SK-N-SH (cell line): ENCODE data around the gene LRRIQ1. TPM values are rescaled to one million over a fixed set of nuclear protein-coding genes. Genes with fewer than 3 reads are reported as not detected.

Source experiments
- CTCF ChIA-PET: fragments of 300-600, 350-600 bp; formaldehyde crosslinking; extraction: SDS; loops from one replicate; lab custom pipeline; 2021; lab: Yijun Ruan, JAX
- POLR2A ChIA-PET: fragments of 350-600 bp; sonication (Branson Sonifier 250); formaldehyde crosslinking; extraction: SDS; loops from one replicate; lab custom pipeline; 2020; ENCODE audit warnings: antibody characterized with exemption, inconsistent platforms; lab: Yijun Ruan, JAX
- DNase-seq: peaks from one replicate; pipeline ENCODE4 v3.0.0; 2012
- H2AFZ ChIP-seq: fragments of 200-600 bp; sonication (generic); 2 replicates; pipeline ENCODE4 v1.8.1; 2016; ENCODE audit warnings: antibody characterized with exemption, mild to moderate bottlenecking, low read depth
- H3F3A ChIP-seq: fragments of 200-600 bp; sonication (generic); replicated peaks from 2 replicates; pipeline ENCODE3; 2016; ENCODE audit warnings: antibody characterized with exemption, mild to moderate bottlenecking; ENCODE audit not compliant: insufficient read depth
- H3K27ac ChIP-seq, 2 experiments: fragments of 200-500 bp in 1 of 2; fragments of 200-600 bp in 1 of 2; sonication (Bioruptor generic) in 1 of 2; sonication (generic), shearing (Covaris generic) in 1 of 2; 2 replicates each; pipeline versions ENCODE4 v1.5.1 to v1.6.1; 2014 to 2016; ENCODE audit warnings: low read depth in 2 of 2, inconsistent platforms in 1 of 2, low read length in 1 of 2, mild to moderate bottlenecking in 1 of 2, mixed read lengths in 1 of 2
- H3K27me3 ChIP-seq: fragments of 200-600 bp; sonication (generic), shearing (Covaris generic); 2 replicates; pipeline ENCODE4 v1.6.1; 2016; ENCODE audit warnings: mixed run types; ENCODE audit not compliant: insufficient read depth
- H3K36me3 ChIP-seq, 2 experiments: fragments of 200-500 bp in 1 of 2; fragments of 200-600 bp in 1 of 2; sonication (Bioruptor generic) in 1 of 2; sonication (generic) in 1 of 2; replicated peaks in 1 of 2; 2 replicates each; pipeline versions ENCODE3 to v1.5.1; 2014 to 2016; ENCODE audit warnings: low read length in 1 of 2, mild to moderate bottlenecking in 1 of 2; ENCODE audit not compliant: insufficient read depth in 2 of 2, control insufficient read depth in 1 of 2
- H3K4me1 ChIP-seq, 2 experiments: fragments of 200-500 bp in 1 of 2; fragments of 200-600 bp in 1 of 2; sonication (Bioruptor generic) in 1 of 2; sonication (generic), shearing (Covaris generic) in 1 of 2; 2 replicates each; pipeline versions ENCODE4 v1.5.1 to v1.6.1; 2014 to 2016; ENCODE audit warnings: low read depth in 1 of 2, low read length in 1 of 2, mixed run types in 1 of 2; ENCODE audit not compliant: insufficient read depth in 2 of 2, control insufficient read depth in 1 of 2
- H3K4me2 ChIP-seq: fragments of 200-600 bp; sonication (generic), shearing (Covaris generic); 2 replicates; pipeline ENCODE4 v1.6.1; 2017; ENCODE audit warnings: mixed run types
- H3K4me3 ChIP-seq, 2 experiments: fragments of 200-500 bp in 1 of 2; fragments of 200-600 bp in 1 of 2; sonication (Bioruptor generic) in 1 of 2; sonication (generic), shearing (Covaris generic) in 1 of 2; 2 replicates each; pipeline versions ENCODE4 v1.5.1 to v1.8.1; 2014 to 2016; ENCODE audit warnings: low read depth in 2 of 2, inconsistent platforms in 1 of 2, low read length in 1 of 2, mild to moderate bottlenecking in 1 of 2, mixed read lengths in 1 of 2, moderate library complexity in 1 of 2
- H3K79me2 ChIP-seq: fragments of 200-600 bp; sonication (generic); 2 replicates; pipeline ENCODE4 v1.8.1; 2017; ENCODE audit warnings: mild to moderate bottlenecking; ENCODE audit not compliant: insufficient read depth
- H3K9ac ChIP-seq: fragments of 200-600 bp; sonication (generic); 2 replicates; pipeline ENCODE4 v1.6.1; 2017; ENCODE audit warnings: mixed run types
- H3K9me2 ChIP-seq: fragments of 200-600 bp; sonication (generic); 2 replicates; pipeline ENCODE4 v1.6.1; 2017; ENCODE audit warnings: mixed run types
- H3K9me3 ChIP-seq: fragments of 200-600 bp; sonication (generic); 2 replicates; pipeline ENCODE4 v1.6.1; 2017; ENCODE audit warnings: mixed run types, mild to moderate bottlenecking, moderate library complexity
- H4K20me1 ChIP-seq: fragments of 200-600 bp; sonication (generic); 2 replicates; pipeline ENCODE4 v1.6.1; 2017; ENCODE audit warnings: mild to moderate bottlenecking, mixed run types; ENCODE audit not compliant: insufficient read depth
- CTCF ChIP-seq: fragments of 200-600 bp; sonication (generic); IDR thresholded peaks from 2 replicates; pipeline ENCODE4 v1.6.1; 2017; ENCODE audit warnings: antibody characterized with exemption, mild to moderate bottlenecking, moderate library complexity
- ELF1 ChIP-seq: IDR thresholded peaks from 2 replicates; pipeline ENCODE4 v1.4.0; 2012
- FOSL2 ChIP-seq: IDR thresholded peaks from 2 replicates; pipeline ENCODE4 v1.4.0; 2012; ENCODE audit warnings: low read depth, mild to moderate bottlenecking, moderate library complexity, borderline replicate concordance
- JUND ChIP-seq: IDR thresholded peaks from 2 replicates; pipeline ENCODE4 v1.4.0; 2012
- MEF2A ChIP-seq: IDR thresholded peaks from 2 replicates; pipeline ENCODE4 v1.4.0; 2012; ENCODE audit warnings: low read depth, borderline replicate concordance
- MXI1 ChIP-seq: IDR thresholded peaks from 2 replicates; pipeline ENCODE4 v1.6.1; 2012; ENCODE audit warnings: mild to moderate bottlenecking, low read depth, low read length, improper control_type of control experiment
- NFIC ChIP-seq: IDR thresholded peaks from 2 replicates; pipeline ENCODE4 v1.4.0; 2012; ENCODE audit warnings: borderline replicate concordance
- NRF1 ChIP-seq: IDR thresholded peaks from 2 replicates; pipeline ENCODE4 v1.6.1; 2012; ENCODE audit warnings: low read depth, mild to moderate bottlenecking, low read length
- PBX3 ChIP-seq: IDR thresholded peaks from 2 replicates; pipeline ENCODE4; 2012
- POLR2AphosphoS5 ChIP-seq: IDR thresholded peaks from 2 replicates; pipeline ENCODE4 v1.6.1; 2012; ENCODE audit warnings: low read depth, low read length
- RCOR1 ChIP-seq: fragments of 150-350 bp; IDR thresholded peaks from 2 replicates; pipeline ENCODE4 v1.6.1; 2017; ENCODE audit warnings: antibody characterized with exemption, low read length
- RXRA ChIP-seq: IDR thresholded peaks from 2 replicates; pipeline ENCODE4 v1.4.0; 2012; ENCODE audit warnings: low read depth, mild to moderate bottlenecking, borderline replicate concordance
- SIN3A ChIP-seq: IDR thresholded peaks from 2 replicates; pipeline ENCODE4 v1.6.1; 2012; ENCODE audit warnings: low read depth, mild to moderate bottlenecking, low read length, moderate library complexity, borderline replicate concordance
- TAF1 ChIP-seq: IDR thresholded peaks from 2 replicates; pipeline ENCODE4 v1.6.1; 2012; ENCODE audit warnings: low read depth, mild to moderate bottlenecking, low read length, moderate library complexity, borderline replicate concordance
- TCF12 ChIP-seq: IDR thresholded peaks from 2 replicates; pipeline ENCODE4 v1.4.0; 2012
- TEAD4 ChIP-seq: IDR thresholded peaks from 2 replicates; pipeline ENCODE4 v1.4.0; 2012; ENCODE audit warnings: mild to moderate bottlenecking, borderline replicate concordance; ENCODE audit not compliant: insufficient read depth
- USF1 ChIP-seq: IDR thresholded peaks from 2 replicates; pipeline ENCODE4 v1.4.0; 2012; ENCODE audit warnings: low read depth, borderline replicate concordance
- USF2 ChIP-seq: fragments of 150-350 bp; IDR thresholded peaks from 2 replicates; pipeline ENCODE4 v1.6.1; 2017; ENCODE audit warnings: antibody characterized with exemption, low read length, low read depth, borderline replicate concordance
- YY1 ChIP-seq: IDR thresholded peaks from 2 replicates; pipeline ENCODE4 v1.4.0; 2012; ENCODE audit warnings: low read depth, mild to moderate bottlenecking
- polyA plus RNA-seq, 3 experiments: library from polyadenylated mRNA; depleted of rRNA; stranded (reverse); fragments of >200 nt; gene quantifications; 2 replicates each; pipeline ENCODE4 v1.2.3, GENCODE V29; 2012

Gene LRRIQ1
- polyA plus RNA-seq, 1 of the 3 experiments (the other 2 are of a cell fraction), result 0.39 TPM

- Histone ChIP-seq H3K36me3 (no peaks in the 10 kb centered on the region), H3K79me2 (no peaks in the 10 kb centered on the region), H3K4me2 (no peak overlapping the region), H4K20me1 (no peaks in the 10 kb centered on the region), H3K9ac (no peak overlapping the region), H2AFZ (no peak overlapping the region), H3K9me3 (no peaks in the 10 kb centered on the region), H3K27me3 (no peaks in the 10 kb centered on the region), H3K4me1 (no peaks in the 10 kb centered on the region), H3K4me3 (no peak overlapping the region), H3F3A (no peaks in the 10 kb centered on the region), H3K27ac (no peak overlapping the region), H3K9me2 (no peaks in the 10 kb centered on the region)
- POLR2A ChIA-PET, result no interaction called here
- TF ChIP-seq RCOR1, result no peak
- TF ChIP-seq NFIC, result no peak
- no peak for TF ChIP-seq MEF2A
- no peak for TF ChIP-seq MXI1
- no peak for TF ChIP-seq USF1
- TF ChIP-seq JUND, result no peak
- TF ChIP-seq RXRA, result no peak
- no peak for TF ChIP-seq YY1
- TF ChIP-seq USF2, result no peak
- TF ChIP-seq TCF12, result no peak
- TF ChIP-seq POLR2AphosphoS5, result no peak
- TF ChIP-seq CTCF, result no peak
- no peak for TF ChIP-seq SIN3A
- TF ChIP-seq ELF1, result no peak
- TF ChIP-seq TEAD4, result no peak
- no peak for TF ChIP-seq PBX3
- TF ChIP-seq NRF1, result no peak
- no peak for TF ChIP-seq TAF1
- no peak for TF ChIP-seq FOSL2
- CTCF ChIA-PET, result interaction anchor here (1.0 kb wide), 1 partner anchor 19 kb away, joined by 3 read pairs; no protein-coding TSS in a partner anchor
- no peak for DNase-seq
These were observed 59.4 kb downstream of the LRRIQ1 start for GRCh38 chr12:85095501-85095900.
